Liver (tissue), 3 donors: Measurements from ENCODE around the gene IGF2BP2.
"Not testable (repeated sequence)": the region's sequence is repeated elsewhere in the genome, so short reads cannot be mapped to it uniquely, and the experiment has no call there.

Experiments used
- CTCF ChIP-seq: fragments of 150-350 bp; IDR thresholded peaks from 2 replicates; pipeline ENCODE4 v1.5.1; 2017; ENCODE audit warnings: improper control_type of control experiment, low read depth, low read length; ENCODE audit not compliant: missing input control
- RAD21 ChIP-seq, 2 donors: IDR thresholded peaks; 2 replicates each; pipeline ENCODE4 v1.6.1; 2016; ENCODE audit warnings: antibody characterized with exemption in 2 of 2, mild to moderate bottlenecking in 2 of 2
- ZBTB33 ChIP-seq: IDR thresholded peaks from 2 replicates; pipeline ENCODE4 v1.6.1; 2016; ENCODE audit warnings: antibody characterized with exemption
- donor health status: healthy.
- donor health status: healthy.

GRCh38 chr3:185697228-185697627 lies 127.6 kb downstream of the IGF2BP2 start:
- TF ChIP-seq RAD21 (IDR thresholded peaks at IDR 0.05); ZBTB33; CTCF: not testable (repeated sequence)
